GM19351 (cell line): ENCODE data around the gene ZFPL1.

Experiments used
- ATAC-seq: cut with Tn5 transposase; IDR thresholded peaks from one replicate; pipeline ENCODE4 v1.9.1; 2021; ENCODE audit warnings: mild to moderate bottlenecking, moderate library complexity; ENCODE audit not compliant: unreplicated experiment

The ZFPL1 gene

DNA sequence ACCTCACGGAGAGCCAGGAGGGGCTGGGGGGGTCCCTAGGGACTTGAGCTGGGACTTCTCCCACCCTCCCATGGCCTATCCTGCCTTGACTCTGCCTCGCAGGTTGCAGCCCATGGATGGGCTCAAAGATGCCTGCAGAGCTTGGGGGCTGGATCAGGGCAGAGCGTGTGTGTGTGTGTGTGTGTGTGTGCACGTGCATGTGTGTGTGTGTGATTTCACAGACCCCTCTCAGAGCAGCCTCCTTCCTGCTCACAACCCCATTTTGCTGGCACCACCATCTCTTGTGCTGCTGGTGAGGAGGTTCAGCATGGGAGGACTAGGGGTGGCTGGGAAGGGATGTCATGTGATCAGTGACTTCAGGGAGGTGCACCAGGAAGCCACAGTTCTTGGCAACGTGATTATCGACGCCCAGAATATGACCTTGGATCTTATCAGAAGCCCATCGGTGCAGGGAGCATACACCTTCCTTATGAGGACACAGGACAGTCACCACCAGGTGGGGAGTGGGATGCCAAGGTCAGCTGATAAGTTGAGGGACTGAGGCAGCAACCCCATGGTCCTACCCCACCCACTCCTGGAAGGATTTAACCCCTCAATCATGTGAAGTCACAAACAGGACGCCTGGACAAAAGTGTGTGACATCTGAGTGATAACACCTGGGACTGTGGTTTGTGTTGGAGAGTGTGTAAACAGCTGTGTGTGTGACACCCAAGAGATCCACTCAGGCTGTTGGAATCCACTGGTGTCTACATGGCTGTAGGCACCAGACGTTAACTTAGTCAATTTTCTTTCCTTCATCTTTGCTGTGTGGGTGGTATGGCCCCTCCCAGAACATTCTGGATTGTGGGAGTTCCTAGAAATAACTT, 23.8 kb upstream of the ZFPL1 start:
- no peak for ATAC-seq

DNA sequence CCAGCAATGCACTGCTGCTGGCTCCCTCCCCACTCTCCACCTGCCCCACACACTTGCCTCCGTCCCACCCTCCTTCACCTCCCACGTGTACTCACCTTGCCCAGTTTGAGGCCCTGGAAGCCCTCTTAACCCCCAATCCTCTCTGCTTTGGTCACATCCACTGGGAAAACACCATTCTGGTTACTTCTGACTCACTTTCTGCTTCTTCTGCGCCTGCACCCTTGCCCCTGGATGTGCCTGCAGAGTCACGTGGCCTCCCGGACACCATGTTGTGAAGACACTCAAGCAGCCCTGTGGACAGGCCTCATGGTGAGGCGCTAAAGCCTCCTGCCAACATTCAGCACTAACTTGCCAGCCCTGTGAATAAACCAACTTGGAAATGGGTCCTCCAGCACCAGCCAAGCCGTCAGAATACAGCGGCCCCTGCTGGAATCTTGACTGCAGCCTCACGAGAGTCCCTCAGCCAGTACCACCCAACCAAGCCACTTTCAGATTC, 23.1 kb upstream of the ZFPL1 start:
- ATAC-seq, result no peak

DNA sequence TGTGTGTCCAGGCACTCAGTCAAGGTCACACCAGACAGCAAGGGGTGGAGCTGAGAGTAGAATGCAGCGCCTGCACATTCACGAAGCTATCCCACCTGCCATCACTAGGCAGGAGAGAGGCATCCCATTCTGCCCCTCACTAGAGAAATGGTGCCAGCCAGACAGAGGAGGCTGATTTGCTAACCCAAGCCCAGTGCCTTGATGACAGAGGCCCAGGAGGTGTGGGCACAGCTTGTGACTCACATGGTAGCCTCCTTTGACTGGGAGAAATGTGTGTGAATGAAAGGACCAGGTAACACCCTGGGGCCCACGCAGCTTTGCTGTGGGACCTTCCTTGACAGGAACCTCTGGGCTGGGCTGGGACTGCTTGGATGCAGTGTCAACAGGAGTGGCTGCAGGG, 20.5 kb upstream of the ZFPL1 start:
- ATAC-seq, result no peak

DNA sequence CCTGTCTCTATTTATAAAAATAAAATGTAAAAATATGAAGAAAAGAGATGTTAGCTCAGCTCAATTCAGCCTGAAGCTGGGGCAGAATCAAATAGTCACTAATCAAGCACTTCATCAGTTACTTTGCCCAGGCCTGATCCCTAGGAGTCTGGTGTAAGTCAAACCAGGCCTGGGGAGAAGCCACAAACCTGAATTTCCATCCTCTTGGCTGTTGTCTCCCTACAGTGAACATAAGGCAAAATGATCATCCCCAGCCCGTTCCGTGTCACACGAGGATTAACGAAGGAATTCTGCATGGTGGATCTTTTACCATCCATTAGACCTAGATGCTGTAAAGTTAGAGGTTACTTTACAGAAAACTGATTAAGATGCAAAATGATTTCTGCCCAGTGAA, 19.2 kb upstream of the ZFPL1 start:
- ATAC-seq, result no peak

DNA sequence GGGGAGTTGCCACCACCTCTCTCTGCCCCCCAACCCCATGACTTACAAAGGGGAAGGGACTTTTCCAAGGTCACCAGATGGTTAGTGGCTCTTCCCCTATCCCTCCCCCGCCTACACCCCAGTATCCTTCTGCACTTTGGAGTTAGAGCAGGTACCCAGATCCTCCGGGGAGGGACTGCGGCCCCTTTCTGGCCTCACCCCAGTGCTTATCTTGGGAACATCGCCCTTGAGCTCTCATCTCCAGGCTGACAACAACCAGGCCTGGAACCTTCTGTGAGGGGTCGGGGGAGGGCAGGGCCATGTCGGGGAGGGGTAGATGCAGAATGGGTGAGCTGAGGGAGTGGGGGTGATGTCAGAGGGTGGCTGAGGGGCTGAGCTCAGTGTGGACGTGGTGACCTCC, 18.2 kb upstream of the ZFPL1 start:
- no peak for ATAC-seq

DNA sequence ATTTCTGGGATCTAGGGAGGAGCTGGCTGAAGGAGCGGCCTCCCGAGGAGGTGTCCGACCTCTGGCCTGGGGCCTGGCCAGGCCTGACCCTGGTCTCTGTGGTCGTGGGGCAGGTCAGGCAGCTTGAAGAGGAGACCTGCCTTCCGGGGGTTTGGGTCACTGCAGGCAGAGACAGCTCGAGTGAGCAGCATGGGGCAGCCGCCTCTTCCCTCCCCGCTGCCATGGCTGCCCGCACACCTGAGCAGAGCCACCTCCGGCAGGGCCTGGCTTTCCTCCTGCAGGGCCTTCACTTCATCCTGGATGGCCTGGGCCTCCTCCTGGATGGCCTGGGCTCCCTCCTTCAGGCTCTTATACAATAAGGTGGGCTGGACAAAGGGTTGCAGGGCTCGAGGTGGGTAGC, 17.7 kb upstream of the ZFPL1 start:
- no peak for ATAC-seq

DNA sequence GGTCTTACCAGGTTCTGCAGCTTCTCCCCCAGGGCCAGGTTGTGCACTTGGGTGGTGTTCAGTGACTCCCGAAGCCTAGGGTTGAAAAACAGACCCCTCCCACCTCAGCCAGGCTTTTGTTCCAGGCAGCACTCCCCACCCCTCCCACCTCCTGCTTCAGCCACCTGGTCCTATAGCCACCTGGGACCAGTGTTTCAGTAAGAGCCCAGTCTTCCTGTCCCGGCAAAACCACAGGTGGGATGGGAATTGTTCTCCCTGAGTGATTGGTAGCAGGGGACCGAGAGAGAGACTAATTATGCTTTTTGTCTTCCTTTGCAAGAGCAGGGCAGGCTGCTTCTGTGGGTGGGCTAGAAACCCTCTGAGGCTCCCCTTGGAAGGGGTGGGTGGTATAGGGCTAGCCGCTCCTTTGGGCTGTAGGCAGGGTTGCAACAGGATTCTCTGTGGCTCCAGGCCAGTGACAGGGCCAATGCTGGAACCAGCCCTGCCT, 17.2 kb upstream of the ZFPL1 start:
- no peak for ATAC-seq

DNA sequence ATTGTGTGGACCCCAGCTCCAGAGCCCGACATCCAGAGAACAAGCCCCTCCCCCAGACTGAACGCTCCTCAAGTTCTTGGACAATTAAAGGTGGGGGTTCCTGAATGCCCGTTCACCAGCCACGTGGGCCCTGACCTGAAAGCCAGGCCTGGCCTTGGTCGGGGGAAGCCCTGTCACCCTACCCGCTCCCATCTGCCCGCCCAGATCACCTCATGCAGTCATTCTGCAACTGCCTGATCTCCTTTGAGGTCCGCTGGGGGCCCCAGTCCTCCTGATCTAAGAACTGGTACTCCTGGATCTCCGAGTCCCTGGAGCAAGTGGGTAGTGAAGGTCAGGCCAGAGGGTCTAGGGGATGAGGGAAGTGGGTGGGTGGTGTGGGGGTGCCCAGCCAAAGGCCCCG, 16.6 kb upstream of the ZFPL1 start:
- no peak for ATAC-seq

DNA sequence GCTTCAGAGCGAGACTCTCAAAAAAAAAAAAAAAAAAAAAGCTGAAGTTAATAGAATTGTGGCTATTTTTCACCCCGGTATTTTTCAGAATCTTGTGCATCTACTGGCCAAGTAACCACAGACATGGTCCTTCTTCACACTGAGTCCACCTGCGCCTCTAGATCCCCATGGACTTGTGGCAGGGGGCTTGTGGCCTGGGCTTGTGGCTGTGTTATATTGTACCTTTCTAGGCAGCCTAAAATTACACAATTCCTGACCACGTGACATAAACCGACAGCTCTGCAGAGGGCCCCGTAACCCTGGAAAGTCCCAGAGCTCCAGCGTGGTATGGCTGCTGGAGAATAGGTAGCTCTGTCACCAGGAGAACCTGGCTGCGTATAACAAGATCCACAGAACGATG, 14.8 kb upstream of the ZFPL1 start:
- no peak for ATAC-seq

DNA sequence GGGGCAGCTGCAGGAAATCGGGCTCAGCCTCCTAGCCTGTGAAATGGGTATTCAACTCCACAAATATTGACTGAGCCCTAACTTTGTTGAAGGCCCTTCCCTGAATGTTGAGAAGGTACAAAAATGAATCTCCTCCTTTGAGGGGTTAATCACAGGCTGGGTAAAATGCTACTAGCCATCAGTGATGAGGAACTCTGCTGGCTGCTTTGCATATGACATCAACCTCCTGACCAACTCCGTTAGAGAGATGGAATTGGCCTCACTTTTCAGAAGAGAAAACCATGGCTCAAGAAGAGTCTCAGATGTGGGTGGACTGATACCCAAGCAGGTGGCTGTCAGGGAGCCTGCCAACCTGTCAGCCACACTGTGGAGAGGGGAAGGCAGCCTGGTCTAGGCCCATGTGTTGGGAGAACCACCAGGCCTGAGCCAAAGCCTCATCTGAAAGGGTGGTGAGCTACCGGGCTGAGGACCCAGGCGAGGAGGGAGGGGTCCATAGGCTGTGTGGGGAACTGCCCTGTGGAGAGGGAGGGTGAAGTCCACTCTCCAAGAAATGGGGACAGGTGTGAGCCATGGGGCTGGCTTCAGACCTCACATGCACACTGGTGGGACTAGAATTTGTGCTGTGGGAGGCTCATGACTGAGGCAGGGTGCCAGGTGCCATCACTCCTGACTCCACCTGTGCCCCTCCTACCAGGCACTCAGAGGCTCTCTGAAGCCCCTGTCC, 12.0 kb upstream of the ZFPL1 start:
- ATAC-seq, result no peak

DNA sequence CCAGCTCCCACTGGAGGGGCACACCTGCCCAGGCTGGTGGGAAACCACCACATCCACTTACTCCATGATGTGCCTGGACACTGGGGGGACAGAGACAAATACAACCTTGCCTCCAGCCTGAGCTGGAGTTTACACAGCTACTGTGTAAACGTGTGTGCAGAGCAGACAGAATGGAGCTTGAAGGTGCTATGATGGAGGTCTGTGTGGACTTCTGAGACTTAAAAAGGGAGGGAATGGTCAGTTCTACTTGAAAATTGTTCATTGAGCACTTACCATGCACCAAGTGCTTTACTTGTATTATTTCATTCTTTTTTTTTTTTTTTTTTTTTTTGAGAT, 11.4 kb upstream of the ZFPL1 start:
- ATAC-seq, result no peak

DNA sequence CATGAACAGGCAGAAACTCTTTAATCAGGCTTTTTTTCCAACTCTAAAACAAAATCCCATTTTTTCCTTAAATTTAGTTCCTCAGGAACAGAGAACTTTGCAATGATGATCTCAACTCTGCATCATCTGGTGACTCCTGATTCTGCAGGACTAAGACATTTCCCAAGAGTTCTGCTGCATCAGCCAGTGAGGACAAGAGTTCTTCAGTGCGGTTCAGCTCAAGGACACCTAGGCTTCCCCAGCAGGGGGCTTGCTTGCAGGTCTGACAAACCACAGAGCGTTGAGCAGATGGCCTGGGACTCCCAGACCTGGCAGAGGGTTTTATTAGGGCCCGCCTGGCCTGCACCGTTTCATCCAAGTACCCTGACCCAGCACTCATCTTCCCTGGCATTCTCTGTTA, 6.6 kb upstream of the ZFPL1 start:
- no peak for ATAC-seq

DNA sequence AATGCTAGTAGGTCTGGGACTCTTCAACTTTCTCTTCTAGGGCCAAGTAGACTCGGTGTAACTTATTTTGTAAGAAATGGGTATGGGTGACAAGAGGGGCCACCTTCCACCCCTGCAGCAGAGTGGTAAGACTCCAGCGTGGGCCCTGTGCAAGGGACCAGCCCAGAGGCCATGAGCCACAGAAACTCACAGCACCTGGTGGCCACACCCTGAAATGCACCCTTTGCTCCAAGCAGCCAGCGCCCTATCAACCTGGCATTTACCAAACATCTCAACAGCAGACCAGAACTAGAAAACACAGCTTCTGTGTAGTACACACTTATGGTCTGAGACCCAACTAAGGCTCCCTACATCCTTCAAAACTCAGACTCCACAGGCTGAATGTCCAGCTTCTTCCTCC, 5.9 kb upstream of the ZFPL1 start:
- ATAC-seq, result no peak

DNA sequence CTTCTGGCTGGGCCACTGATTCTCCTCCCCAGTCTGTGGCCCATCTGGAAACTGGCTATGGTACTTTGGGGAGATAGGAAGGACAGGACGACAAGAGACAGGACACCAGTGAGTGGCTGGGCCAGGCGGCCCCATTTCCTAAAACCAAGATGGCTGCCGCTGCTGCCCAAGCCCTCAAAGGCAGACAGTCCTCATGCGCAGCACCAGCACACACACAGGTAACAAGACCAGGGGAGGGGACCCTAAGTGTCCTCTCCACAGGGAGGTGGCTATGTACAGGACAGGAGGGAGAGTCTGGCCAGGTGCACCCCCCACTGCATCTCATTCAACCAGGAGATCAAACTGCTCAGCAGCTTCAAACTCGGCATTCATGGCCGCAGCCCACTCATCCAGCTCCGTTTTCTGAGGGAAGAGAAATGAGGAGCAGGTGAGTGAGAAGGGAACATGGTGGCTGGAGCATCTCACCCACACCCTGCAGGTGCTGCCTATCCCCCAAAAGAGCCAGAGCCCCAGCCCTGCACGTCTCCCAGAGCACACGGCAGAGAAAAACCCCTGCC, 5.2 kb upstream of the ZFPL1 start:
- no peak for ATAC-seq

DNA sequence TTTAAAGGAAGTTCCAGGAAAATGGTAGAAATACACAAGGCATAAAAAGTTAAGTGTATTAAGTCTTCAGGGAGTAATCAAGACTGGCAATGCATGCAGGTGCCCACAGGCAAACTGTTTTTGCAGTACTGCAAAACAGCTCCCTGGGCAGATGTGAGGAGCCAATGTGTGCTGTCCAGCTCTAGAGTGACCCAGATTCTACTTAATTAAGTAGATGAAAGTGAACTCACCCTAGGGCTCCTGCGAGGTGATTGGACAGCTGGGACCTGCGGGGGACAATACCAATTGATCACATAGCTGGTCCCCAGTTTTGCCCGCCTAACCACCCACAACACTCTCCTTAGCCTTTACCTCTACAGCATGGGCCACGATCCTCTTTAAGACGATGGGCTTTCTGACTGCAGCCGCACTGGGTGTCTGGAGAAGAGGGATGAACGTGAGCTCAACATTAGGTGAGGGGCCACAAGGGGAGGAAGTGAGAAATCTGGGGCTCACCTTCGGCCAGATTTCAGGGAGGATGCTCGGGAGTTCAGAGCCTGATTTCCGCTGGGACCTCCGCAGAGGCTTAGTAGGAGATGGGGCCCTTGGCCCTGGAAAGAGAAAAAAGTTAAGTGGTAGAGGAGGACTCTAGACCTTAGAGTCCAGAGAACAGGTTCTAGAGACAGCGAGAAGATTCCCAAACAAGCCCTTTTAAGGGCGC, 738 bp upstream of the ZFPL1 start:
- peak; percentile 16 for ATAC-seq

DNA sequence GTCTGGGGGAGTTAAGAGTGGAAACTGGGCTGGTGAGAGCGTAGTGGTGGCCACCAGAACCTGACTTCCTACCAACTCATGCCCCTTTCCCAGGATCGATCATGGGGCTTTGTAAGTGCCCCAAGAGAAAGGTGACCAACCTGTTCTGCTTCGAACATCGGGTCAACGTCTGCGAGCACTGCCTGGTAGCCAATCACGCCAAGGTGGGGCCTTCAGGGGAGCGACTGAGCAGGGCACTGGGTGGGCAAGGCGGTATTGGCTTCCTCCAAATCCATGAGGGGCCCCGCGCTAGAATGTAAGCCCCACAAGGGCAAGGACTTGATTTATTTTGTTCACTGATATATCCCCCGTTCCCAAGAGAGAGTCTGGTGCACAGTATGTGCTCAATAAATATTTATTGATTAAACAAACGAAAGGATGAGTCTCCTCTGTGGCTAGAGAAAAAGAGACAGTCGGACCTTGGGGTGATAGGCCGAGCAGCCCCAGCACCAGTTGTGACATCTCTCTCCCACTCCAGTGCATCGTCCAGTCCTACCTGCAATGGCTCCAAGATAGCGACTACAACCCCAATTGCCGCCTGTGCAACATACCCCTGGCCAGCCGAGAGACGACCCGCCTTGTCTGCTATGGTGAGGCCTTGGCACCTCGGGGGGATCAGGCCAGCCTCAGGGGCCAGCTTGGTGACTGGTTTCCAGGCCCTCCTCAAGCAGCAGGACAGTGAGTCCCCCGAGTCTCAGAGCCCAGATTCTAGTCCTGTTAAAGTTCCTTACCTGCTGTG, 765 bp downstream of the ZFPL1 start:
- no peak for ATAC-seq

DNA sequence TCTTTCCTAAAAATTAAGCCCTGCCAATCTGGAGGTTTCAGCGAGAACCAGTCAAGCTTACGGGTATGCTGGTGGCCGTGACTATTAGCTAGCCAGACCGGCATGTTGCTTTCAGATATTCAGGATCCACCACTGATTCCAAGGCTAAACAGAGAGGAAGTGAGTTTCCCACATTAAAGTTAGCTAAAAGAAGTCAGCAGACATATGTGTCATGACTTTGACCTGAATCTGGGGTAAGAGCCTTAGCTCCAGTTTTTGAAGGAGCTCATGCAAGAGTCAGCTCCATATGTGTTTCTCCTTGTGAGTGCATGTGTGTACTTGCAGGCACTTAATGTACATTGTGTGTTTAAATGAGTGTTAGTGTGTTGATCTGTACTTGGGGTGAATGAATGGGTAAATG, 1.4 kb downstream of the ZFPL1 start:
- no peak for ATAC-seq

DNA sequence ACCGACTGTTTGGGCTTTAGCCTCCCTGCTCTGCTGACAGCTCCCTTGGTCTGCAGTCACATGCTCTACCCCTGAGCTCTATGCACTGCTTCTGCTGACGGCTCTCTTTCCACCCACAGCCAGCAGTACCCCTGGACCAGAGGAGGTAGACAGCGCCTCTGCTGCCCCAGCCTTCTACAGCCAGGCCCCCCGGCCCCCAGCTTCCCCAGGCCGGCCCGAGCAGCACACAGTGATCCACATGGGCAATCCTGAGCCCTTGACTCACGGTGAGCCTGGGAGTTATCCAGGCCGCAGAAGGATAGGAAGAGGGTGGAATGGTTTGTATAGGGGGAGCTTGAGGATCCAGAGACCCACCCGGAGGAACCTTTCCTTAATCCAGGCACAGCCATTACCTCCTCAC, 2.8 kb downstream of the ZFPL1 start:
- ATAC-seq, result no peak

DNA sequence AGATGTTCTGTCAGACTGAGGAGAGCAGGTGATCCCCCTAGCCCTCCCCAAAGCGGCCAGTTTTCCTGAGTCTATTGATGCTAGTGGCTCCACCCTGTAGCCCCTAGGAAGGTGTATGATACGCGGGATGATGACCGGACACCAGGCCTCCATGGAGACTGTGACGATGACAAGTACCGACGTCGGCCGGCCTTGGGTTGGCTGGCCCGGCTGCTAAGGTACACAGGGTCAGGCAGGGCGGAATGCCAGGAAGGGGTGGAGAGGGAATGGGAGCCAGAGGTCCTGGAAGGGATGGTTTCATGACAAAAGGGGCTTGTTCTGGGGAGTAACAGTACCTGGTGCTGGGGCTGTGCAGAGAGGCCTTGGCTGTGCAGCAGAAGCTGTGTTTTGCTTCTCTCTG, 3.2 kb downstream of the ZFPL1 start:
- no peak for ATAC-seq

DNA sequence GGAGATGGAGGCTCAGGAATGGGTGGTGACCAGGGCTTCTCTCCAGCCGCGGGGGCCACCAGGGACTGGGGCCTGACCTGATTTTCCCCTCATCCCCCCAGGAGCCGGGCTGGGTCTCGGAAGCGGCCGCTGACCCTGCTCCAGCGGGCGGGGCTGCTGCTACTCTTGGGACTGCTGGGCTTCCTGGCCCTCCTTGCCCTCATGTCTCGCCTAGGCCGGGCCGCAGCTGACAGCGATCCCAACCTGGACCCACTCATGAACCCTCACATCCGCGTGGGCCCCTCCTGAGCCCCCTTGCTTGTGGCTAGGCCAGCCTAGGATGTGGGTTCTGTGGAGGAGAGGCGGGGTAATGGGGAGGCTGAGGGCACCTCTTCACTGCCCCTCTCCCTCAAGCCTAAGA, 3.8 kb downstream of the ZFPL1 start:
- no peak for ATAC-seq

DNA sequence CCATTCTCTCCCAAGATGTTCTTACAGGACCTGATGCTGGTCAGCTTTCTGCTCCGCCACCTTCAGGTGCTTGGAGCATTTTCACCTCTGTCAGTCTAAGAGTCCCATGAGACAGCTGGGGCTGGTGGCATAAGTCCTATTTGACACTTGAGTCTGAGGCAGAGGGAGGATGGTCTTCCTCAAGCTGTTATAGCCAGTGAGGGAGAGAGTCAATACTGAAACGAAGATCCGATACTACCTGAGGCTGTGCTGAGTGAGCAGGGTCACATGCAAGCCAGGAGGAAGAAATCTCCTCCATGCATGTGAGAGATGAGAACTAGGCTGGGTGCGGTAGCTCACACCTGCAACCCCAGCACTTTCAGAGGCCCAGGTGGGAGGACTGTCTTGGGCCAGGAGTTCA, 5.6 kb downstream of the ZFPL1 start:
- no peak for ATAC-seq
